WTC11 (cell line): ENCODE measurements around the gene CREBBP. TPM values are rescaled to one million over a fixed set of nuclear protein-coding genes. Genes with fewer than 3 reads are reported as not detected.

Experiments used
- ATAC-seq: fragments of 200-7000 bp; cut with Tn5 transposase; 2 replicates; pipeline ENCODE4 v1.10.0; 2021; ENCODE audit warnings: mild to moderate bottlenecking, moderate library complexity
- CTCF ChIA-PET: fragments of 300-600 bp; sonication (Branson Sonifier 250); formaldehyde crosslinking; loops from one replicate; lab custom pipeline; 2021; ENCODE audit warnings: antibody characterized with exemption; lab: Charles Lee
- POLR2A ChIA-PET: fragments of 350-600 bp; sonication (Branson Sonifier 250); formaldehyde crosslinking; loops from one replicate; lab custom pipeline; 2021; ENCODE audit warnings: antibody characterized with exemption; lab: Charles Lee
- DNase-seq: peaks from one replicate; pipeline ENCODE4 v3.0.0; 2021; ENCODE audit warnings: low spot score
- H3K27ac Mint-ChIP-seq: 2 replicates; pipeline ENCODE4 v1.8.0; 2021; ENCODE audit warnings: mixed read lengths
- H3K27me3 Mint-ChIP-seq: 2 replicates; pipeline ENCODE4 v1.8.0; 2021; ENCODE audit warnings: low read depth, mild to moderate bottlenecking, moderate library complexity, mixed read lengths
- H3K36me3 Mint-ChIP-seq: 2 replicates; pipeline ENCODE4 v1.8.0; 2021; ENCODE audit warnings: mixed read lengths
- H3K4me1 Mint-ChIP-seq: 2 replicates; pipeline ENCODE4 v1.8.0; 2022; ENCODE audit warnings: mixed read lengths
- H3K4me3 Mint-ChIP-seq: 2 replicates; pipeline ENCODE4 v1.8.0; 2021; ENCODE audit warnings: mild to moderate bottlenecking, moderate library complexity, mixed read lengths
- H3K9me3 Mint-ChIP-seq: 2 replicates; pipeline ENCODE4 v1.8.0; 2021; ENCODE audit warnings: mixed read lengths
- AR ChIP-seq: fragments of 250-450 bp; sonication (Bioruptor Pico); IDR thresholded peaks from 2 replicates; pipeline ENCODE4 v1.9.0; 2021; ENCODE audit warnings: mild to moderate bottlenecking
- ATF1 ChIP-seq: sonication (generic); formaldehyde crosslinking; IDR thresholded peaks from 2 replicates; pipeline ENCODE4 v1.8.1; 2023; ENCODE audit warnings: mild to moderate bottlenecking, moderate library complexity, missing genetic modification reagents
- CTCF ChIP-seq: fragments of 200-600 bp; IDR thresholded peaks from 2 replicates; pipeline ENCODE4 v1.8.0; 2022; ENCODE audit warnings: antibody characterized with exemption
- E2F4 ChIP-seq: sonication (generic); formaldehyde crosslinking; IDR thresholded peaks from 2 replicates; pipeline ENCODE4 v1.8.1; 2022; ENCODE audit warnings: low read depth, mild to moderate bottlenecking, moderate library complexity, missing genetic modification reagents, borderline replicate concordance
- ESRRA ChIP-seq: sonication (generic); formaldehyde crosslinking; IDR thresholded peaks from 2 replicates; pipeline ENCODE4 v1.8.1; 2022; ENCODE audit warnings: mild to moderate bottlenecking, missing genetic modification reagents, borderline replicate concordance
- GABPB1 ChIP-seq: sonication (generic); formaldehyde crosslinking; IDR thresholded peaks from 2 replicates; pipeline ENCODE4 v1.8.1; 2023; ENCODE audit warnings: mild to moderate bottlenecking, missing genetic modification reagents
- MXD4 ChIP-seq: fragments of 250-450 bp; sonication (Bioruptor Pico); IDR thresholded peaks from 2 replicates; pipeline ENCODE4 v1.8.0; 2021; ENCODE audit warnings: mild to moderate bottlenecking, moderate library complexity, borderline replicate concordance
- NFYB ChIP-seq: sonication (generic); formaldehyde crosslinking; conservative IDR thresholded peaks from 2 replicates; pipeline ENCODE4 v1.8.0; 2022; ENCODE audit warnings: low read depth, missing genetic modification reagents
- NR2C2 ChIP-seq: sonication (generic); formaldehyde crosslinking; IDR thresholded peaks from 2 replicates; pipeline ENCODE4 v1.8.0; 2022; ENCODE audit warnings: mild to moderate bottlenecking, missing genetic modification reagents
- PRDM15 ChIP-seq: sonication (generic); formaldehyde crosslinking; IDR thresholded peaks from 2 replicates; pipeline ENCODE4 v1.8.0; 2022; ENCODE audit warnings: missing genetic modification reagents
- SP1 ChIP-seq: sonication (generic); formaldehyde crosslinking; conservative IDR thresholded peaks from 2 replicates; pipeline ENCODE4 v1.8.1; 2022; ENCODE audit warnings: missing genetic modification reagents
- USF1 ChIP-seq: sonication (generic); formaldehyde crosslinking; IDR thresholded peaks from 2 replicates; pipeline ENCODE4 v1.8.0; 2022; ENCODE audit warnings: mild to moderate bottlenecking, missing genetic modification reagents
- ZMAT4 ChIP-seq: fragments of 250-450 bp; sonication (Bioruptor Pico); IDR thresholded peaks from 2 replicates; pipeline ENCODE4 v1.9.0; 2021; ENCODE audit warnings: mild to moderate bottlenecking
- ZNF281 ChIP-seq: sonication (generic); formaldehyde crosslinking; IDR thresholded peaks from 2 replicates; pipeline ENCODE4 v1.8.0; 2023; ENCODE audit warnings: mild to moderate bottlenecking, missing genetic modification reagents
- ZNF317 ChIP-seq: sonication (generic); formaldehyde crosslinking; IDR thresholded peaks from 2 replicates; pipeline ENCODE4 v1.8.1; 2023; ENCODE audit warnings: low read depth, mild to moderate bottlenecking, moderate library complexity, missing genetic modification reagents, borderline replicate concordance
- ZNF532 ChIP-seq: fragments of 250-450 bp; sonication (Bioruptor Pico); IDR thresholded peaks from 2 replicates; pipeline ENCODE4 v1.9.0; 2021; ENCODE audit warnings: mild to moderate bottlenecking, borderline replicate concordance
- ZSCAN18 ChIP-seq: fragments of 250-450 bp; sonication (Bioruptor Pico); IDR thresholded peaks from 2 replicates; pipeline ENCODE4 v2.1.2; 2022; ENCODE audit warnings: mild to moderate bottlenecking, moderate library complexity
- total RNA-seq: library from RNA; stranded (reverse); gene quantifications from 3 replicates; pipeline ENCODE4 v1.2.3, GENCODE V29; 2021

Gene CREBBP
- total RNA-seq, 1 experiment from 2014 or later: 49.6 TPM

- POLR2A ChIA-PET: no interaction called here
- Mint-ChIP-seq H3K36me3 (peaks cover 27% of the 10 kb centered on the region), H3K4me1 (peaks cover 5% of the 10 kb centered on the region), H3K4me3 (no peak overlapping the region), H3K27me3 (no peaks in the 10 kb centered on the region), H3K27ac (peak overlapping the region; percentile 76), H3K9me3 (no peaks in the 10 kb centered on the region)
- CTCF ChIA-PET: no interaction called here
- DNase-seq (no peak), ATAC-seq (no peak)
- TF ChIP-seq NFYB (CRISPR knock-in tag) (no peak), PRDM15 (CRISPR knock-in tag) (no peak), ZNF281 (no peak), GABPB1 (no peak), CTCF (no peak), ZMAT4 (CRISPR knock-in tag) (no peak), MXD4 (CRISPR knock-in tag) (no peak), ZSCAN18 (no peak), ESRRA (CRISPR knock-in tag) (no peak), ATF1 (CRISPR knock-in tag) (no peak), AR (CRISPR knock-in tag) (no peak), ZNF532 (no peak), E2F4 (CRISPR knock-in tag) (no peak), SP1 (no peak), ZNF317 (no peak), NR2C2 (no peak), USF1 (CRISPR knock-in tag) (no peak)
Observed at GRCh38 chr16:3792472-3793012, 88.0 kb downstream of the CREBBP start.
